H9 (cell line): Measurements from ENCODE around the gene C1orf94. TPM values are rescaled to one million over a fixed set of nuclear protein-coding genes. Genes with fewer than 3 reads are reported as not detected.

Experiments used
- DNase-seq: peaks from one replicate; pipeline ENCODE4 v3.0.0-alpha.2; 2017
- H2AFZ ChIP-seq: one replicate; pipeline ENCODE4 v1.6.1; 2013; ENCODE audit warnings: mild to moderate bottlenecking, low read length, control low read depth, moderate library complexity
- H2AK5ac ChIP-seq: 2 replicates; pipeline ENCODE4 v1.6.1; 2013; ENCODE audit warnings: low read length, control low read depth, mixed read lengths; ENCODE audit not compliant: insufficient read length
- H2BK120ac ChIP-seq: one replicate; pipeline ENCODE4 v1.6.1; 2013; ENCODE audit warnings: low read depth, mild to moderate bottlenecking, low read length, control low read depth, inconsistent platforms; ENCODE audit not compliant: poor library complexity, severe bottlenecking
- H2BK12ac ChIP-seq: 2 replicates; pipeline ENCODE4 v1.6.1; 2013; ENCODE audit warnings: low read length, control low read depth, mixed read lengths, low read depth; ENCODE audit not compliant: insufficient read length
- H2BK15ac ChIP-seq: 2 replicates; pipeline ENCODE4 v1.6.1; 2013; ENCODE audit warnings: low read depth, low read length, control low read depth
- H2BK20ac ChIP-seq: one replicate; pipeline ENCODE4 v1.6.1; 2013; ENCODE audit warnings: low read depth, mild to moderate bottlenecking, low read length, control low read depth, inconsistent platforms; ENCODE audit not compliant: poor library complexity, severe bottlenecking
- H2BK5ac ChIP-seq: 2 replicates; pipeline ENCODE4 v1.6.1; 2013; ENCODE audit warnings: low read length, control low read depth, mixed read lengths; ENCODE audit not compliant: insufficient read length
- H3K14ac ChIP-seq: 2 replicates; pipeline ENCODE4 v1.6.1; 2013; ENCODE audit warnings: low read length, control low read depth; ENCODE audit not compliant: insufficient read depth
- H3K18ac ChIP-seq: 2 replicates; pipeline ENCODE4 v1.6.1; 2013; ENCODE audit warnings: low read depth, mild to moderate bottlenecking, mixed read lengths, low read length, control low read depth; ENCODE audit not compliant: insufficient read length
- H3K23ac ChIP-seq: 2 replicates; pipeline ENCODE4 v1.6.1; 2013; ENCODE audit warnings: low read length, control low read depth, mixed read lengths, low read depth; ENCODE audit not compliant: insufficient read length
- H3K23me2 ChIP-seq: 2 replicates; pipeline ENCODE4 v1.6.1; 2013; ENCODE audit warnings: low read depth, mild to moderate bottlenecking, mixed read lengths, low read length, control low read depth; ENCODE audit not compliant: insufficient read length, poor library complexity, severe bottlenecking
- H3K27ac ChIP-seq: 2 replicates; pipeline ENCODE4 v1.5.1; 2013; ENCODE audit warnings: low read length, control low read depth, mixed read lengths, low read depth; ENCODE audit not compliant: insufficient read length
- H3K27me3 ChIP-seq: 2 replicates; pipeline ENCODE4 v1.6.1; 2013; ENCODE audit warnings: low read length, control low read depth, inconsistent platforms; ENCODE audit not compliant: insufficient read depth
- H3K4ac ChIP-seq: 2 replicates; pipeline ENCODE4 v1.6.1; 2013; ENCODE audit warnings: low read depth, mild to moderate bottlenecking, control low read depth, inconsistent platforms, low read length, moderate library complexity
- H3K4me1 ChIP-seq: 2 replicates; pipeline ENCODE4 v1.6.1; 2013; ENCODE audit warnings: low read length, control low read depth, inconsistent platforms; ENCODE audit not compliant: insufficient read depth
- H3K4me2 ChIP-seq: 2 replicates; pipeline ENCODE4 v1.6.1; 2013; ENCODE audit warnings: low read length, control low read depth, mixed read lengths; ENCODE audit not compliant: insufficient read length, insufficient read depth
- H3K56ac ChIP-seq: 2 replicates; pipeline ENCODE4 v1.6.1; 2013; ENCODE audit warnings: low read depth, mild to moderate bottlenecking, mixed read lengths, low read length, control low read depth; ENCODE audit not compliant: insufficient read length
- H3K79me1 ChIP-seq: 2 replicates; pipeline ENCODE4 v1.6.1; 2013; ENCODE audit warnings: low read depth, mild to moderate bottlenecking, moderate library complexity, low read length, control low read depth, inconsistent platforms; ENCODE audit not compliant: insufficient read depth, poor library complexity, severe bottlenecking
- H3K79me2 ChIP-seq: 2 replicates; pipeline ENCODE4 v1.6.1; 2013; ENCODE audit warnings: low read length, control low read depth, inconsistent platforms; ENCODE audit not compliant: insufficient read depth
- H3K9ac ChIP-seq: 2 replicates; pipeline ENCODE4 v1.6.1; 2013; ENCODE audit warnings: low read length, control low read depth, mixed read lengths; ENCODE audit not compliant: insufficient read length; ENCODE audit errors: extremely low read depth
- H3K9me3 ChIP-seq: one replicate; pipeline ENCODE4 v1.6.1; 2013; ENCODE audit warnings: low read depth, low read length, inconsistent platforms; ENCODE audit not compliant: control insufficient read depth
- H3T11ph ChIP-seq: one replicate; pipeline ENCODE4 v1.6.1; 2013; ENCODE audit warnings: mild to moderate bottlenecking, low read length, control low read depth, inconsistent platforms
- H4K20me1 ChIP-seq: one replicate; pipeline ENCODE4 v1.6.1; 2013; ENCODE audit not compliant: control insufficient read depth, insufficient read length, insufficient read depth
- H4K5ac ChIP-seq: 2 replicates; pipeline ENCODE4 v1.6.1; 2013; ENCODE audit warnings: low read depth, mild to moderate bottlenecking, mixed read lengths, low read length, control low read depth; ENCODE audit not compliant: insufficient read length
- H4K8ac ChIP-seq: replicated peaks from 2 replicates; pipeline ENCODE4 v1.6.1; 2013; ENCODE audit warnings: low read length, control low read depth, mixed read lengths, low read depth; ENCODE audit not compliant: insufficient read length
- H4K91ac ChIP-seq: 2 replicates; pipeline ENCODE4 v1.6.1; 2013; ENCODE audit warnings: low read depth, mild to moderate bottlenecking, moderate library complexity, mixed read lengths, low read length, control low read depth; ENCODE audit not compliant: insufficient read length
- H3K27ac Mint-ChIP-seq, 3 experiments: 2 replicates in 2 of 3; 3 replicates in 1 of 3; pipeline ENCODE4 v1.8.0; 2020 to 2021; ENCODE audit warnings: mixed read lengths in 3 of 3, mild to moderate bottlenecking in 1 of 3, moderate library complexity in 1 of 3
- H3K27me3 Mint-ChIP-seq: 2 replicates; pipeline ENCODE4 v1.8.0; 2021; ENCODE audit warnings: low read depth, mild to moderate bottlenecking, moderate library complexity, mixed read lengths
- H3K36me3 Mint-ChIP-seq, 3 experiments: 2 replicates in 2 of 3; 3 replicates in 1 of 3; pipeline ENCODE4 v1.8.0; 2020 to 2021; ENCODE audit warnings: low read depth in 3 of 3, mixed read lengths in 3 of 3; ENCODE audit not compliant: insufficient read depth in 1 of 3
- H3K4me1 Mint-ChIP-seq, 2 experiments: 2 replicates each; pipeline ENCODE4 v1.8.0; 2020; ENCODE audit warnings: mixed read lengths in 2 of 2
- H3K4me3 Mint-ChIP-seq, 2 experiments: 2 replicates in 1 of 2; 3 replicates in 1 of 2; pipeline ENCODE4 v1.8.0; 2020 to 2021; ENCODE audit warnings: mild to moderate bottlenecking in 2 of 2, mixed read lengths in 2 of 2, moderate library complexity in 1 of 2
- H3K9me3 Mint-ChIP-seq, 2 experiments: 2 replicates in 1 of 2; 3 replicates in 1 of 2; pipeline ENCODE4 v1.8.0; 2020; ENCODE audit warnings: mild to moderate bottlenecking in 2 of 2, mixed read lengths in 2 of 2, moderate library complexity in 1 of 2
- WGBS: extraction: QIAGEN DNeasy Blood & Tissue Kit; methylation state at CpG from one replicate; pipeline ENCODE4 v1.1.7; 2013; ENCODE audit warnings: missing lambda C conversion rate, low lambda C conversion rate, mixed read lengths; ENCODE audit not compliant: insufficient read length; ENCODE audit errors: extremely low coverage; 5-methylcytosine and 5-hydroxymethylcytosine counted together
- total RNA-seq: library from RNA; stranded (reverse); gene quantifications from 2 replicates; pipeline ENCODE4 v1.2.1, GENCODE V29; 2021
- TF ChIP-seq, protein P1 (sequence below): fragments of 200-600 bp; sonication (generic); conservative IDR thresholded peaks from 3 replicates; pipeline ENCODE4 v1.8.0; 2021; ENCODE audit warnings: antibody characterized with exemption, mild to moderate bottlenecking

The C1orf94 gene
- total RNA-seq, 1 experiment from 2014 or later: 0.98 TPM

DNA sequence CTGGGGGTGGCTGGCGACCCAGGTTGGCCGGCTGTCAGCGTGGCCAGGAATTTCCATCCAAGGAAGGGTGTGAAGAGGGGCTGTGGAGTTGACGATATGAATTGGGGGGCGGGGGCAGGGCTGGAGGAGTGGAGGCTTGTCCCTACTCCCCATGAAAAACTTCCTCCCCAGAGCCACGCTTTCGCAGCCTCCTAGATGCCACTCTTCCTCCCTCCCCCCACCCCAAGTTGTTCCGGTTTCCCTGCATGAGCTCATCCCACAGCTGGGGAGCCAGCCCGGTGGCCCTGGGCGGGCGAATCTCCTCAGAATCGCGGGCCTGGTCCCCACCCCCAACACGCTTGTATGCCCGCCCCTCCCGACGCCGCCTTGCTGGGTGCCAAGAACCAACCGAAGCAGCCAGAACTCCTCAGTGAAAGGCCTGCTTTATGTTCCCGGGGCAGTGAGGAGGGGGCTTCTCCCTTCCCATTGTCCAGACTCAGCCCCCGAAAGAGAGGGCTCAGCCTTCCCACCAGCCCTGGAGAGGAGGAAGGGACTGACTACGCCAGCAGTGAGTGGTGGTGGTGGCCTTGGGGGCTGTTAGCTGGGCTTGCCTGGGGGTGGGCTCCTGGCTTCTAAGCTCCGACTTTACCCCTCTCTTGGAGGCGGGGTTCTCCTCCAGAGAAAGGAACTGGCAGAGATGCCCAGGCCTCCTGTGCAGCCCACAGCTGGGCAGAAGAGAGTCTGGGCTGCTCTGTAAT is 9.9 kb upstream of the C1orf94 start:
- Histone ChIP-seq H2BK120ac (no peak overlapping the region), H3K9me3 (no peaks in the 10 kb centered on the region), H4K5ac (no peak overlapping the region), H2AFZ (no peak overlapping the region), H2BK5ac (no peak overlapping the region), H3K18ac (peak overlapping the region; percentile 69), H4K20me1 (no peaks in the 10 kb centered on the region), H2BK12ac (no peak overlapping the region), H3K27me3 (no peaks in the 10 kb centered on the region), H4K8ac (no peak overlapping the region), H3T11ph (no peak overlapping the region), H3K4me2 (peak overlapping the region; percentile 99), H2BK20ac (no peak overlapping the region), H3K4ac (no peak overlapping the region), H4K91ac (no peak overlapping the region), H3K14ac (peak overlapping the region; percentile 85), H2BK15ac (no peak overlapping the region), H2AK5ac (no peak overlapping the region), H3K4me1 (peaks cover 8% of the 10 kb centered on the region; the same call in 1 of the 2 replicates), H3K56ac (no peak overlapping the region), H3K23ac (no peak overlapping the region), H3K79me2 (peaks cover 2% of the 10 kb centered on the region; the same call in 1 of the 2 replicates), H3K9ac (peak overlapping the region; percentile 14), H3K79me1 (no peaks in the 10 kb centered on the region), H3K23me2 (peaks cover 43% of the 10 kb centered on the region), H3K27ac (no peak overlapping the region)
- H3K9me3 Mint-ChIP-seq: peaks cover 0 to 2% of the 10 kb centered on the region in 2 experiments; a peak in 1 of 5 replicates
- peaks cover 44% of the 10 kb centered on the region for H3K27me3 Mint-ChIP-seq
- WGBS: no CpG with 5 or more reads among the region's 24 CpGs
- H3K27ac Mint-ChIP-seq: peak overlapping the region; percentile 73 to 90 (median 75); a peak in 5 of 7 replicates
- TF ChIP-seq, protein P1, sequence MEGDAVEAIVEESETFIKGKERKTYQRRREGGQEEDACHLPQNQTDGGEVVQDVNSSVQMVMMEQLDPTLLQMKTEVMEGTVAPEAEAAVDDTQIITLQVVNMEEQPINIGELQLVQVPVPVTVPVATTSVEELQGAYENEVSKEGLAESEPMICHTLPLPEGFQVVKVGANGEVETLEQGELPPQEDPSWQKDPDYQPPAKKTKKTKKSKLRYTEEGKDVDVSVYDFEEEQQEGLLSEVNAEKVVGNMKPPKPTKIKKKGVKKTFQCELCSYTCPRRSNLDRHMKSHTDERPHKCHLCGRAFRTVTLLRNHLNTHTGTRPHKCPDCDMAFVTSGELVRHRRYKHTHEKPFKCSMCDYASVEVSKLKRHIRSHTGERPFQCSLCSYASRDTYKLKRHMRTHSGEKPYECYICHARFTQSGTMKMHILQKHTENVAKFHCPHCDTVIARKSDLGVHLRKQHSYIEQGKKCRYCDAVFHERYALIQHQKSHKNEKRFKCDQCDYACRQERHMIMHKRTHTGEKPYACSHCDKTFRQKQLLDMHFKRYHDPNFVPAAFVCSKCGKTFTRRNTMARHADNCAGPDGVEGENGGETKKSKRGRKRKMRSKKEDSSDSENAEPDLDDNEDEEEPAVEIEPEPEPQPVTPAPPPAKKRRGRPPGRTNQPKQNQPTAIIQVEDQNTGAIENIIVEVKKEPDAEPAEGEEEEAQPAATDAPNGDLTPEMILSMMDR: no peak
- peaks cover 30 to 40% of the 10 kb centered on the region in 2 experiments for H3K4me1 Mint-ChIP-seq
- peak; percentile 82 for DNase-seq
- H3K4me3 Mint-ChIP-seq: peak overlapping the region; percentile 63 to 92
- no peaks in the 10 kb centered on the region; a peak in 1 of 7 replicates for H3K36me3 Mint-ChIP-seq
